ENCODE measurements around the gene CACNA1H.

Gene CACNA1H

DNA sequence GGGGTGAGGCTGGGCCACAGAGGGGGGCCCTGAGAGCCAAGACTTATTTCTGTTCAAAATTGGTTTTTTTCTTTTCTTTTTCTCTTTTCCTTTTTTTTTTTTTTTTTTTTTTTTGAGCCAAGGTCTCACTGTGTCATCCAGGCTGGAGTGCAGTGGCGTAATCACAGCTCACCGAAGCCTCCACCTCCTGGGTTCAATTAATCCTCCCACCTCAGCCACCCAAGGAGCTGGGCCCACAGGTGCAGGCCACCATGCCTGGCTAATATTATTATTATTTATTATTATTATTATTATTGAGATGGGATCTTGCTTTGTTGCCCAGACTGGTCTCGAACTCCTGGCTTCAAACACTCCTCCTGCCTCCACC, 17.5 kb upstream of the CACNA1H start:
- Histone ChIP-seq H3K27me3 (peaks cover 11% of the 10 kb centered on the region), H3K9me3 (no peaks in the 10 kb centered on the region), H3K4me3 (ENCODE audit: low read depth in 1 of 2, low read length in 1 of 2) (no peak overlapping the region), H3K27ac (no peak overlapping the region), H3K4me1 (ENCODE audit: control insufficient read depth in 1 of 2, insufficient read depth in 1 of 2, low read depth in 1 of 2, low read length in 1 of 2) (no peaks in the 10 kb centered on the region), H3K36me3 (no peaks in the 10 kb centered on the region)
- TF ChIP-seq, protein P1, sequence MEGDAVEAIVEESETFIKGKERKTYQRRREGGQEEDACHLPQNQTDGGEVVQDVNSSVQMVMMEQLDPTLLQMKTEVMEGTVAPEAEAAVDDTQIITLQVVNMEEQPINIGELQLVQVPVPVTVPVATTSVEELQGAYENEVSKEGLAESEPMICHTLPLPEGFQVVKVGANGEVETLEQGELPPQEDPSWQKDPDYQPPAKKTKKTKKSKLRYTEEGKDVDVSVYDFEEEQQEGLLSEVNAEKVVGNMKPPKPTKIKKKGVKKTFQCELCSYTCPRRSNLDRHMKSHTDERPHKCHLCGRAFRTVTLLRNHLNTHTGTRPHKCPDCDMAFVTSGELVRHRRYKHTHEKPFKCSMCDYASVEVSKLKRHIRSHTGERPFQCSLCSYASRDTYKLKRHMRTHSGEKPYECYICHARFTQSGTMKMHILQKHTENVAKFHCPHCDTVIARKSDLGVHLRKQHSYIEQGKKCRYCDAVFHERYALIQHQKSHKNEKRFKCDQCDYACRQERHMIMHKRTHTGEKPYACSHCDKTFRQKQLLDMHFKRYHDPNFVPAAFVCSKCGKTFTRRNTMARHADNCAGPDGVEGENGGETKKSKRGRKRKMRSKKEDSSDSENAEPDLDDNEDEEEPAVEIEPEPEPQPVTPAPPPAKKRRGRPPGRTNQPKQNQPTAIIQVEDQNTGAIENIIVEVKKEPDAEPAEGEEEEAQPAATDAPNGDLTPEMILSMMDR (IDR thresholded peaks at IDR 0.05), result no peak

- TF ChIP-seq, protein P1 (IDR thresholded peaks at IDR 0.05), result no peak
- Histone ChIP-seq H3K9me3 (no peaks in the 10 kb centered on the region), H3K27me3 (peaks cover 18% of the 10 kb centered on the region), H3K4me3 (ENCODE audit: low read depth in 1 of 2, low read length in 1 of 2) (no peak overlapping the region), H3K36me3 (no peaks in the 10 kb centered on the region), H3K27ac (no peak overlapping the region), H3K4me1 (ENCODE audit: control insufficient read depth in 1 of 2, insufficient read depth in 1 of 2, low read depth in 1 of 2, low read length in 1 of 2) (no peaks in the 10 kb centered on the region)
Observed at GRCh38 chr16:1137604-1138003, 15.3 kb upstream of the CACNA1H start.

- Histone ChIP-seq H3K36me3 (no peaks in the 10 kb centered on the region), H3K9me3 (no peaks in the 10 kb centered on the region), H3K27me3 (peaks cover 24% of the 10 kb centered on the region), H3K4me1 (ENCODE audit: control insufficient read depth in 1 of 2, insufficient read depth in 1 of 2, low read depth in 1 of 2, low read length in 1 of 2) (no peaks in the 10 kb centered on the region), H3K4me3 (ENCODE audit: low read depth in 1 of 2, low read length in 1 of 2) (no peak overlapping the region), H3K27ac (no peak overlapping the region)
- TF ChIP-seq, protein P1 (IDR thresholded peaks at IDR 0.05), result no peak
Observed at GRCh38 chr16:1140582-1141162, 12.2 kb upstream of the CACNA1H start.

GRCh38 chr16:1141191-1141590, 11.7 kb upstream of the CACNA1H start:
- no peaks in the 10 kb centered on the region for H3K4me1 ChIP-seq (ENCODE audit: control insufficient read depth in 1 of 2, insufficient read depth in 1 of 2, low read depth in 1 of 2, low read length in 1 of 2)
- H3K9me3 ChIP-seq, result no peaks in the 10 kb centered on the region
- TF ChIP-seq, protein P1 (IDR thresholded peaks at IDR 0.05), result no peak
- H3K27me3 ChIP-seq, result peaks cover 27% of the 10 kb centered on the region
- H3K36me3 ChIP-seq, result no peaks in the 10 kb centered on the region
- no peak overlapping the region for H3K4me3 ChIP-seq (ENCODE audit: low read depth in 1 of 2, low read length in 1 of 2)
- H3K27ac ChIP-seq, result no peak overlapping the region

DNA sequence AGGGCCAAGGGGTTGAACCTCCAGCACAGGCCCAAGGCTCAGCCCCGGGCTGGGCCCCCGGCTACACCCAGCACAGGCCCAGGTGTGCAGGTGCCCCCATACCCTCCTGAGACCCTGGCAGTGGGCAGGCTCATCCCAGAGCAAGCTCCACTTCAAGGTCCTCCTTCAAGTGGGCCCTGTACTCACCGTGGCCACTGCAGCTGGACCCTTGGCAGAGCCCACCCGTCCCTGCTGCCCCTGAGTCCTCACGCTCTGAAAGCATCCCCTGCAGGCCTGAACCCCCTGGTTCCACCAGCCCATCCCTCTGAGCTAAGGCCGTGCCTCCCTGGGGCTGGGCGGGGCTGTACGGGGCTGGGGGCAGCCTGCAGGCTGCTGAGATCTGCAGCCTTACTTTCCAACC, 11.2 kb upstream of the CACNA1H start:
- no peak overlapping the region for H3K4me3 ChIP-seq (ENCODE audit: low read depth in 1 of 2, low read length in 1 of 2)
- no peak overlapping the region for H3K27ac ChIP-seq
- H3K4me1 ChIP-seq (ENCODE audit: control insufficient read depth in 1 of 2, insufficient read depth in 1 of 2, low read depth in 1 of 2, low read length in 1 of 2), result no peaks in the 10 kb centered on the region
- TF ChIP-seq, protein P1 (IDR thresholded peaks at IDR 0.05), result no peak
- no peaks in the 10 kb centered on the region for H3K36me3 ChIP-seq
- no peaks in the 10 kb centered on the region for H3K9me3 ChIP-seq
- H3K27me3 ChIP-seq, result peaks cover 27% of the 10 kb centered on the region

DNA sequence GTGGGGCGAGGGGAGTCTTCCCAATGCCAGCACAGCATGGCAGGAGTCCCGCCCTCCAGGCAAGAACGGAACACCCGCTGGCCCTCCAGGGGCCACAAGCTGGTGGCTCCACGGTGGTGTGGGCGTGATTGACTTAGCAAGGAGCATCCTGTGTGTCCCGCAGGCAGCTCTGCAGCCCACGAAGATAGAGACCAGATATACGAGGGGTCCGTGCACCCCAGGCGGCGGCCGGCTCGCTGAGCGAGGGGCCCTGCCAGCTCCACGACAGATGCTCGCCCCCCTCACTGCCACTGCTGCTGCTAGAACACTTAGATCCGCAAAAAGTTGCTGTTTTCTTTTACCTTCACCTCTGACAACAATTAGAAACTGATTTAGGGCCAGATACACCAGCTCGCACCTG, 10.0 kb upstream of the CACNA1H start:
- H3K4me1 ChIP-seq (ENCODE audit: control insufficient read depth in 1 of 2, insufficient read depth in 1 of 2, low read depth in 1 of 2, low read length in 1 of 2), result no peaks in the 10 kb centered on the region
- peaks cover 27% of the 10 kb centered on the region for H3K27me3 ChIP-seq
- TF ChIP-seq, protein P1 (IDR thresholded peaks at IDR 0.05), result no peak
- H3K4me3 ChIP-seq (ENCODE audit: low read depth in 1 of 2, low read length in 1 of 2), result no peak overlapping the region
- H3K36me3 ChIP-seq, result no peaks in the 10 kb centered on the region
- H3K9me3 ChIP-seq, result no peaks in the 10 kb centered on the region
- H3K27ac ChIP-seq, result no peak overlapping the region

Data from neutrophil (primary cell).